Neural progenitor cell (in vitro differentiated cells): Measurements from ENCODE around the gene TMEM14C.

Experiments used
- EZH2 ChIP-seq: fragments of 200-600 bp; sonication (generic); IDR thresholded peaks from 2 replicates; pipeline ENCODE4 v1.6.1; 2017; ENCODE audit warnings: antibody characterized with exemption, mild to moderate bottlenecking, moderate library complexity
- TF ChIP-seq, protein P1 (sequence below): fragments of 200-600 bp; sonication (generic); IDR thresholded peaks from 2 replicates; pipeline ENCODE4 v1.5.1; 2017; ENCODE audit warnings: antibody characterized with exemption, mild to moderate bottlenecking

DNA sequence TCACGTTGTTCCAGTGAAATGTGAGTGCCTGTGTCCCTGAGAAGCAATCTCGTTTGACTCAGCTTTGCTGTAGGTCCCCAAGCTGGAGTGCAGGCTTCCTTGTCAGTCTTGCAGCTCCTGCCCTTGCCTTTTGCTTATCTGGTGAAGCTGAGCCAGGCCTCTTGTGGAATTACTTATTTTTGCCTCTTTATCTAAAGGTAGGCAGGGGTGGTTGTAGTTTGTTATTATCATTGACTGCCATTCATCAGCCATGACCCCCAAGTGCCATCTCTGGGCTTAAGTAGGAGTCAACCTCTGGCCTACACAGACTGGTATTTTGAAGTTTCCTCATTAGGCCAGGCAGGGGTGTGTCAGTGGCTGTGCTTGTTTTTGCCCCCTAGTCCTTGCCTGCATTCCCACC, 26.9 kb downstream of the TMEM14C start:
- TF ChIP-seq, protein P1, sequence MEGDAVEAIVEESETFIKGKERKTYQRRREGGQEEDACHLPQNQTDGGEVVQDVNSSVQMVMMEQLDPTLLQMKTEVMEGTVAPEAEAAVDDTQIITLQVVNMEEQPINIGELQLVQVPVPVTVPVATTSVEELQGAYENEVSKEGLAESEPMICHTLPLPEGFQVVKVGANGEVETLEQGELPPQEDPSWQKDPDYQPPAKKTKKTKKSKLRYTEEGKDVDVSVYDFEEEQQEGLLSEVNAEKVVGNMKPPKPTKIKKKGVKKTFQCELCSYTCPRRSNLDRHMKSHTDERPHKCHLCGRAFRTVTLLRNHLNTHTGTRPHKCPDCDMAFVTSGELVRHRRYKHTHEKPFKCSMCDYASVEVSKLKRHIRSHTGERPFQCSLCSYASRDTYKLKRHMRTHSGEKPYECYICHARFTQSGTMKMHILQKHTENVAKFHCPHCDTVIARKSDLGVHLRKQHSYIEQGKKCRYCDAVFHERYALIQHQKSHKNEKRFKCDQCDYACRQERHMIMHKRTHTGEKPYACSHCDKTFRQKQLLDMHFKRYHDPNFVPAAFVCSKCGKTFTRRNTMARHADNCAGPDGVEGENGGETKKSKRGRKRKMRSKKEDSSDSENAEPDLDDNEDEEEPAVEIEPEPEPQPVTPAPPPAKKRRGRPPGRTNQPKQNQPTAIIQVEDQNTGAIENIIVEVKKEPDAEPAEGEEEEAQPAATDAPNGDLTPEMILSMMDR: no peak
- TF ChIP-seq EZH2: no peak
